ENCODE data around the gene TIGD2.
"Not testable (repeated sequence)": the region's sequence is repeated elsewhere in the genome, so short reads cannot be mapped to it uniquely, and the experiment has no call there.

Gene TIGD2

GRCh38 chr4:89121387-89122068, 10.2 kb downstream of the TIGD2 start:
- no peak for DNase-seq

- DNase-seq: no peak
Measured at GRCh38 chr4:89123451-89123851, 12.1 kb downstream of the TIGD2 start.

- DNase-seq: no peak
Measured at GRCh38 chr4:89125901-89126782, 14.8 kb downstream of the TIGD2 start.

GRCh38 chr4:89129080-89129640, 17.8 kb downstream of the TIGD2 start:
- no peak for DNase-seq

- DNase-seq: no peak
Measured at GRCh38 chr4:89134775-89135319, 23.5 kb downstream of the TIGD2 start.

GRCh38 chr4:89136525-89136924, 25.2 kb downstream of the TIGD2 start:
- no peak for DNase-seq

GRCh38 chr4:89137231-89137630, 25.9 kb downstream of the TIGD2 start:
- no peak for DNase-seq

- DNase-seq: no peak
Measured at GRCh38 chr4:89137695-89138094, 26.4 kb downstream of the TIGD2 start.

- DNase-seq: no peak
Measured at GRCh38 chr4:89140168-89140759, 28.9 kb downstream of the TIGD2 start.

- no peak for DNase-seq
Measured at GRCh38 chr4:89142691-89143669, 31.6 kb downstream of the TIGD2 start.

- DNase-seq: not testable (repeated sequence)
Measured at GRCh38 chr4:89144652-89145051, 33.3 kb downstream of the TIGD2 start.

- DNase-seq: no peak
Measured at GRCh38 chr4:89146196-89146595, 34.9 kb downstream of the TIGD2 start.

GRCh38 chr4:89152972-89153371, 41.6 kb downstream of the TIGD2 start:
- DNase-seq: no peak

GRCh38 chr4:89156174-89156914, 45.0 kb downstream of the TIGD2 start:
- no peak for DNase-seq

- DNase-seq: no peak
Measured at GRCh38 chr4:89157488-89158024, 46.2 kb downstream of the TIGD2 start.

- peak; percentile 64 for DNase-seq
Measured at GRCh38 chr4:89158884-89159503, 47.7 kb downstream of the TIGD2 start.

GRCh38 chr4:89160806-89161205, 49.5 kb downstream of the TIGD2 start:
- DNase-seq: no peak

- DNase-seq: no peak
Measured at GRCh38 chr4:89161841-89162240, 50.5 kb downstream of the TIGD2 start.

- DNase-seq: no peak
Measured at GRCh38 chr4:89162496-89162895, 51.2 kb downstream of the TIGD2 start.

GRCh38 chr4:89162987-89163386, 51.7 kb downstream of the TIGD2 start:
- no peak for DNase-seq
